Measurements from ENCODE around the gene SOX6.

SOX6 gene

GRCh38 chr11:16028419-16028818 lies 327.9 kb downstream of the SOX6 start:
- DNase-seq, result no peak

GRCh38 chr11:16027621-16028020 lies 328.7 kb downstream of the SOX6 start:
- no peak for DNase-seq

- DNase-seq, result no peak
Observed at GRCh38 chr11:16026849-16027248, 329.5 kb downstream of the SOX6 start.

GRCh38 chr11:16018931-16019330 lies 337.4 kb downstream of the SOX6 start:
- DNase-seq, result no peak

GRCh38 chr11:16016468-16016829 lies 339.9 kb downstream of the SOX6 start:
- DNase-seq, result no peak

GRCh38 chr11:16015741-16016467 lies 340.4 kb downstream of the SOX6 start:
- DNase-seq, result no peak

GRCh38 chr11:16013649-16014275 lies 342.6 kb downstream of the SOX6 start:
- no peak for DNase-seq

- no peak for DNase-seq
Observed at GRCh38 chr11:16013242-16013641, 343.1 kb downstream of the SOX6 start.

- no peak for DNase-seq
Observed at GRCh38 chr11:16012125-16012751, 344.1 kb downstream of the SOX6 start.

- DNase-seq, result no peak
Observed at GRCh38 chr11:16011396-16011795, 344.9 kb downstream of the SOX6 start.

GRCh38 chr11:16009021-16009420 lies 347.3 kb downstream of the SOX6 start:
- DNase-seq, result no peak

- DNase-seq, result no peak
Observed at GRCh38 chr11:16007514-16007913, 348.8 kb downstream of the SOX6 start.

GRCh38 chr11:16002942-16003341 lies 353.4 kb downstream of the SOX6 start:
- no peak for DNase-seq

GRCh38 chr11:16001899-16002426 lies 354.4 kb downstream of the SOX6 start:
- no peak for DNase-seq

GRCh38 chr11:16001044-16001568 lies 355.2 kb downstream of the SOX6 start:
- DNase-seq, result no peak

GRCh38 chr11:16000065-16000464 lies 356.3 kb downstream of the SOX6 start:
- DNase-seq, result no peak

- no peak for DNase-seq
Observed at GRCh38 chr11:15993345-15993744, 363.0 kb downstream of the SOX6 start.

- no peak for DNase-seq
Observed at GRCh38 chr11:15991215-15991614, 365.1 kb downstream of the SOX6 start.

GRCh38 chr11:15989685-15990084 lies 366.7 kb downstream of the SOX6 start:
- no peak for DNase-seq

GRCh38 chr11:15988693-15989231 lies 367.6 kb downstream of the SOX6 start:
- no peak for DNase-seq

GRCh38 chr11:15988016-15988550 lies 368.3 kb downstream of the SOX6 start:
- DNase-seq, result no peak

GRCh38 chr11:15987046-15987445 lies 369.3 kb downstream of the SOX6 start:
- no peak for DNase-seq

- DNase-seq, result no peak
Observed at GRCh38 chr11:15985860-15986139, 370.5 kb downstream of the SOX6 start.
